H1 (cell line): ENCODE results near the gene ALAS1. TPM values are rescaled to one million over a fixed set of nuclear protein-coding genes. Genes with fewer than 3 reads are reported as not detected.

Experiments
- KDM4A ChIP-seq: IDR thresholded peaks from one replicate; pipeline ENCODE4 v1.7.1; 2012; ENCODE audit warnings: low read depth, mild to moderate bottlenecking, moderate library complexity, low read length, inconsistent platforms; ENCODE audit not compliant: severe bottlenecking
- RAD21 ChIP-seq, 2 experiments: IDR thresholded peaks in 1 of 2; conservative IDR thresholded peaks in 1 of 2; 2 replicates each; pipeline ENCODE4 v1.6.1; 2011; ENCODE audit warnings: low read depth in 2 of 2, low read length in 2 of 2, improper control_type of control experiment in 1 of 2, inconsistent platforms in 1 of 2, mild to moderate bottlenecking in 1 of 2, moderate library complexity in 1 of 2
- SP2 ChIP-seq: IDR thresholded peaks from 2 replicates; pipeline ENCODE4 v1.6.1; 2012; ENCODE audit warnings: mild to moderate bottlenecking, low read length, inconsistent platforms
- polyA plus RNA-seq, 7 experiments: library from polyadenylated mRNA; depleted of rRNA in 3 of 7; stranded (reverse) in 5 of 7; unstranded in 2 of 7; fragments of >200 nt in 5 of 7; fragments of 200-250 nt in 2 of 7; gene quantifications; 1 replicate in 5 of 7; 2 replicates in 1 of 7; 4 replicates in 1 of 7; pipeline versions ENCODE4 v1.2.1 to v1.2.3, GENCODE V29; 2011 to 2013; ENCODE audit warnings: missing spikeins in 2 of 7, mixed read lengths in 2 of 7
- total RNA-seq: library from RNA; stranded (reverse); fragmentation: NEBNext Ultra II Directional; extraction: Animal tissue kit (Norgen Biotek cat#: 25700); gene quantifications from 2 replicates; pipeline ENCODE4 v1.2.1, GENCODE V29; 2021
- TF ChIP-seq, protein P1 (sequence below): fragments of 300-600 bp; sonication (generic); IDR thresholded peaks from 2 replicates; pipeline ENCODE4 v1.7.1; 2012; ENCODE audit warnings: low read length, moderate library complexity, mild to moderate bottlenecking, inconsistent platforms; ENCODE audit not compliant: insufficient replicate concordance
- TF ChIP-seq, protein P2 (sequence below): IDR thresholded peaks from 2 replicates; pipeline ENCODE4 v1.6.1; 2012; ENCODE audit warnings: low read length, inconsistent platforms

Gene ALAS1
- total and polyA plus RNA-seq, 2 of the 8 experiments (the other 6 are each of a cell fraction or from before 2014, with no cell fraction given), result 45.9 to 84.4 TPM

DNA sequence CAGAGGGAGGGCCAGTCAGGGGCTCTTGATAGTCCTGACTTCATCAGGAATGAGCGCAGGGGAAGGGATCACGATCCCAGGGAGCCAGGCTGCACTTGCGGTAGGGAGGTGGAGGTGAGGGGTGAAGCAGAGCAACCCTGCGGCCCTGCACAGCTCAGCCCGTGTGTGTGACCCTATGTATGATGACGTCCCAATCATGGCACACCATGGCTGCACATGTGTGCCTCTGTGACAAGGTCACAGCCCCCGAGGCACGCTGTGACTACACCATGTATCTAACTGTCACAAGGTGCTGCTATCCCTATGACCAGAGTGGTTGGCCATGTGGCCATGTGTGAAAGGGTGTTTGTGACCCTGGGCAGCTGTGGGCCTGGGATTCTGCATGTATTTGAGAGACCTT lies 13.3 kb upstream of the ALAS1 start (continued):
- TF ChIP-seq, protein P1, sequence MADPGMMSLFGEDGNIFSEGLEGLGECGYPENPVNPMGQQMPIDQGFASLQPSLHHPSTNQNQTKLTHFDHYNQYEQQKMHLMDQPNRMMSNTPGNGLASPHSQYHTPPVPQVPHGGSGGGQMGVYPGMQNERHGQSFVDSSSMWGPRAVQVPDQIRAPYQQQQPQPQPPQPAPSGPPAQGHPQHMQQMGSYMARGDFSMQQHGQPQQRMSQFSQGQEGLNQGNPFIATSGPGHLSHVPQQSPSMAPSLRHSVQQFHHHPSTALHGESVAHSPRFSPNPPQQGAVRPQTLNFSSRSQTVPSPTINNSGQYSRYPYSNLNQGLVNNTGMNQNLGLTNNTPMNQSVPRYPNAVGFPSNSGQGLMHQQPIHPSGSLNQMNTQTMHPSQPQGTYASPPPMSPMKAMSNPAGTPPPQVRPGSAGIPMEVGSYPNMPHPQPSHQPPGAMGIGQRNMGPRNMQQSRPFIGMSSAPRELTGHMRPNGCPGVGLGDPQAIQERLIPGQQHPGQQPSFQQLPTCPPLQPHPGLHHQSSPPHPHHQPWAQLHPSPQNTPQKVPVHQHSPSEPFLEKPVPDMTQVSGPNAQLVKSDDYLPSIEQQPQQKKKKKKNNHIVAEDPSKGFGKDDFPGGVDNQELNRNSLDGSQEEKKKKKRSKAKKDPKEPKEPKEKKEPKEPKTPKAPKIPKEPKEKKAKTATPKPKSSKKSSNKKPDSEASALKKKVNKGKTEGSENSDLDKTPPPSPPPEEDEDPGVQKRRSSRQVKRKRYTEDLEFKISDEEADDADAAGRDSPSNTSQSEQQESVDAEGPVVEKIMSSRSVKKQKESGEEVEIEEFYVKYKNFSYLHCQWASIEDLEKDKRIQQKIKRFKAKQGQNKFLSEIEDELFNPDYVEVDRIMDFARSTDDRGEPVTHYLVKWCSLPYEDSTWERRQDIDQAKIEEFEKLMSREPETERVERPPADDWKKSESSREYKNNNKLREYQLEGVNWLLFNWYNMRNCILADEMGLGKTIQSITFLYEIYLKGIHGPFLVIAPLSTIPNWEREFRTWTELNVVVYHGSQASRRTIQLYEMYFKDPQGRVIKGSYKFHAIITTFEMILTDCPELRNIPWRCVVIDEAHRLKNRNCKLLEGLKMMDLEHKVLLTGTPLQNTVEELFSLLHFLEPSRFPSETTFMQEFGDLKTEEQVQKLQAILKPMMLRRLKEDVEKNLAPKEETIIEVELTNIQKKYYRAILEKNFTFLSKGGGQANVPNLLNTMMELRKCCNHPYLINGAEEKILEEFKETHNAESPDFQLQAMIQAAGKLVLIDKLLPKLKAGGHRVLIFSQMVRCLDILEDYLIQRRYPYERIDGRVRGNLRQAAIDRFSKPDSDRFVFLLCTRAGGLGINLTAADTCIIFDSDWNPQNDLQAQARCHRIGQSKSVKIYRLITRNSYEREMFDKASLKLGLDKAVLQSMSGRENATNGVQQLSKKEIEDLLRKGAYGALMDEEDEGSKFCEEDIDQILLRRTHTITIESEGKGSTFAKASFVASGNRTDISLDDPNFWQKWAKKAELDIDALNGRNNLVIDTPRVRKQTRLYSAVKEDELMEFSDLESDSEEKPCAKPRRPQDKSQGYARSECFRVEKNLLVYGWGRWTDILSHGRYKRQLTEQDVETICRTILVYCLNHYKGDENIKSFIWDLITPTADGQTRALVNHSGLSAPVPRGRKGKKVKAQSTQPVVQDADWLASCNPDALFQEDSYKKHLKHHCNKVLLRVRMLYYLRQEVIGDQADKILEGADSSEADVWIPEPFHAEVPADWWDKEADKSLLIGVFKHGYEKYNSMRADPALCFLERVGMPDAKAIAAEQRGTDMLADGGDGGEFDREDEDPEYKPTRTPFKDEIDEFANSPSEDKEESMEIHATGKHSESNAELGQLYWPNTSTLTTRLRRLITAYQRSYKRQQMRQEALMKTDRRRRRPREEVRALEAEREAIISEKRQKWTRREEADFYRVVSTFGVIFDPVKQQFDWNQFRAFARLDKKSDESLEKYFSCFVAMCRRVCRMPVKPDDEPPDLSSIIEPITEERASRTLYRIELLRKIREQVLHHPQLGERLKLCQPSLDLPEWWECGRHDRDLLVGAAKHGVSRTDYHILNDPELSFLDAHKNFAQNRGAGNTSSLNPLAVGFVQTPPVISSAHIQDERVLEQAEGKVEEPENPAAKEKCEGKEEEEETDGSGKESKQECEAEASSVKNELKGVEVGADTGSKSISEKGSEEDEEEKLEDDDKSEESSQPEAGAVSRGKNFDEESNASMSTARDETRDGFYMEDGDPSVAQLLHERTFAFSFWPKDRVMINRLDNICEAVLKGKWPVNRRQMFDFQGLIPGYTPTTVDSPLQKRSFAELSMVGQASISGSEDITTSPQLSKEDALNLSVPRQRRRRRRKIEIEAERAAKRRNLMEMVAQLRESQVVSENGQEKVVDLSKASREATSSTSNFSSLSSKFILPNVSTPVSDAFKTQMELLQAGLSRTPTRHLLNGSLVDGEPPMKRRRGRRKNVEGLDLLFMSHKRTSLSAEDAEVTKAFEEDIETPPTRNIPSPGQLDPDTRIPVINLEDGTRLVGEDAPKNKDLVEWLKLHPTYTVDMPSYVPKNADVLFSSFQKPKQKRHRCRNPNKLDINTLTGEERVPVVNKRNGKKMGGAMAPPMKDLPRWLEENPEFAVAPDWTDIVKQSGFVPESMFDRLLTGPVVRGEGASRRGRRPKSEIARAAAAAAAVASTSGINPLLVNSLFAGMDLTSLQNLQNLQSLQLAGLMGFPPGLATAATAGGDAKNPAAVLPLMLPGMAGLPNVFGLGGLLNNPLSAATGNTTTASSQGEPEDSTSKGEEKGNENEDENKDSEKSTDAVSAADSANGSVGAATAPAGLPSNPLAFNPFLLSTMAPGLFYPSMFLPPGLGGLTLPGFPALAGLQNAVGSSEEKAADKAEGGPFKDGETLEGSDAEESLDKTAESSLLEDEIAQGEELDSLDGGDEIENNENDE, result no peak
- TF ChIP-seq SP2 (no peak), KDM4A (no peak), RAD21 (IDR thresholded peaks at IDR 0.05 in 1 of 2, conservative IDR thresholded peaks at IDR 0.05 in 1 of 2; ENCODE audit: low read depth in 2 of 2, low read length in 2 of 2) (no peak)
- TF ChIP-seq, protein P2, sequence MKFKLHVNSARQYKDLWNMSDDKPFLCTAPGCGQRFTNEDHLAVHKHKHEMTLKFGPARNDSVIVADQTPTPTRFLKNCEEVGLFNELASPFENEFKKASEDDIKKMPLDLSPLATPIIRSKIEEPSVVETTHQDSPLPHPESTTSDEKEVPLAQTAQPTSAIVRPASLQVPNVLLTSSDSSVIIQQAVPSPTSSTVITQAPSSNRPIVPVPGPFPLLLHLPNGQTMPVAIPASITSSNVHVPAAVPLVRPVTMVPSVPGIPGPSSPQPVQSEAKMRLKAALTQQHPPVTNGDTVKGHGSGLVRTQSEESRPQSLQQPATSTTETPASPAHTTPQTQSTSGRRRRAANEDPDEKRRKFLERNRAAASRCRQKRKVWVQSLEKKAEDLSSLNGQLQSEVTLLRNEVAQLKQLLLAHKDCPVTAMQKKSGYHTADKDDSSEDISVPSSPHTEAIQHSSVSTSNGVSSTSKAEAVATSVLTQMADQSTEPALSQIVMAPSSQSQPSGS, result no peak
- TF ChIP-seq, all 59 proteins: peak for 0
